ENCODE data around the gene DPP6. TPM values are rescaled to one million over a fixed set of nuclear protein-coding genes. Genes with fewer than 3 reads are reported as not detected.

The DPP6 gene
- total RNA-seq, 1 donor from 2014 or later, result not detected

- peaks cover 3% of the 10 kb centered on the region for H3K4me1 Mint-ChIP-seq
- CTCF ChIA-PET, result interaction anchor here (0.8 to 3.6 kb wide), 9 partner anchors 9 to 686 kb away, joined by 3 to 25 read pairs (median 6); no protein-coding TSS in a partner anchor
- peaks cover 6% of the 10 kb centered on the region for H3K9me3 Mint-ChIP-seq
- no peak for ATAC-seq (ENCODE audit: low read depth)
- H3K27ac Mint-ChIP-seq, result no peak overlapping the region
- no peaks in the 10 kb centered on the region for H3K36me3 Mint-ChIP-seq (ENCODE audit: low read depth)
- peaks cover 27% of the 10 kb centered on the region for H3K27me3 Mint-ChIP-seq
- no peak overlapping the region for H3K4me3 Mint-ChIP-seq
- no peak for DNase-seq
- TF ChIP-seq CTCF (IDR thresholded peaks at IDR 0.05), result no peak
- POLR2A ChIA-PET, result interaction anchor here (0.6 to 0.7 kb wide), 3 partner anchors 15 to 1993 kb away, joined by 3 to 7 read pairs (median 3); no protein-coding TSS in a partner anchor
- intact Hi-C loops (cut with micrococcal nuclease), result loop anchor here (1.0 to 5.0 kb wide), 6 partner anchors 39 to 855 kb away; no protein-coding TSS in a partner anchor
These were observed 860.9 kb downstream of the DPP6 start for GRCh38 chr7:154912871-154913637.

- intact Hi-C loops (cut with micrococcal nuclease), result loop anchor here (1.0 to 5.0 kb wide), 6 partner anchors 39 to 855 kb away; no protein-coding TSS in a partner anchor
- TF ChIP-seq CTCF (IDR thresholded peaks at IDR 0.05), result peak; percentile 26
- H3K27ac Mint-ChIP-seq, result no peak overlapping the region
- ChIA-PET POLR2A (interaction anchor here (0.7 to 1.2 kb wide), 2 partner anchors 14 kb away, joined by 3 to 4 read pairs; no protein-coding TSS in a partner anchor), CTCF (interaction anchor here (0.8 to 3.6 kb wide), 10 partner anchors 8 to 685 kb away, joined by 3 to 25 read pairs (median 4); no protein-coding TSS in a partner anchor)
- DNase-seq (peak; percentile 86), ATAC-seq (ENCODE audit: low read depth) (peak; percentile 94)
- peaks cover 3% of the 10 kb centered on the region for H3K4me1 Mint-ChIP-seq
- H3K4me3 Mint-ChIP-seq, result peak overlapping the region; percentile 84
- no peaks in the 10 kb centered on the region for H3K36me3 Mint-ChIP-seq (ENCODE audit: low read depth)
- peaks cover 25% of the 10 kb centered on the region for H3K27me3 Mint-ChIP-seq
- H3K9me3 Mint-ChIP-seq, result peaks cover 6% of the 10 kb centered on the region
These were observed 861.6 kb downstream of the DPP6 start for GRCh38 chr7:154913638-154914307.

GRCh38 chr7:154914308-154914995 is 862.3 kb downstream of the DPP6 start:
- Mint-ChIP-seq H3K36me3 (ENCODE audit: low read depth) (no peaks in the 10 kb centered on the region), H3K4me1 (peaks cover 3% of the 10 kb centered on the region), H3K27ac (no peak overlapping the region), H3K9me3 (peaks cover 6% of the 10 kb centered on the region), H3K27me3 (peaks cover 25% of the 10 kb centered on the region), H3K4me3 (no peak overlapping the region)
- ChIA-PET POLR2A (interaction anchor here (1.2 kb wide), 1 partner anchor 13 kb away, joined by 4 read pairs; no protein-coding TSS in a partner anchor), CTCF (interaction anchor here (0.8 to 3.6 kb wide), 8 partner anchors 7 to 684 kb away, joined by 3 to 25 read pairs (median 6); no protein-coding TSS in a partner anchor)
- intact Hi-C loops (cut with micrococcal nuclease), result loop anchor here (5.0 kb wide), 3 partner anchors 38 to 683 kb away; no protein-coding TSS in a partner anchor
- DNase-seq (no peak), ATAC-seq (ENCODE audit: low read depth) (no peak)
- no peak for TF ChIP-seq CTCF (IDR thresholded peaks at IDR 0.05)

DNA sequence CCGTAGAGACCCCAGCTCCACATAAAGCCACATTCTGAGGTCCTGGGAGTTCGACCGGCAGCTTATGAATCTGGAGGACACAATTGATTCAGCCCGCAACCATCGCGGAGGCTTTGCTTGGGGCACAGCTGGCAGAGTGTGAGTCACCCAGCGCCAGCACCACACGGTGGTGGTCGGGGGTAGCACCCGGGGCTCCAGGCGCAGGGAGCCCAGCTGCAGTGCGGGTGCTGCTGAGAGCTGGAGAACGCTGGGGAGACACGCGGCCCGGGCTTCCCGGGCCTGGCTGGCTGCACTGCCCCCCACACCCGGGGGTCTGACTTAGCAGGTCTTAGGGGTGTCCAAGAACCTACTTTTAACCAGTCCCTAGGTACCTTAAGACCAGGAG is 862.8 kb downstream of the DPP6 start:
- DNase-seq, result no peak
- no peak for TF ChIP-seq CTCF (IDR thresholded peaks at IDR 0.05)
- POLR2A ChIA-PET, result interaction anchor here (1.2 kb wide), 1 partner anchor 13 kb away, joined by 4 read pairs; no protein-coding TSS in a partner anchor

More for the DNA sequence above, 862.8 kb downstream of the DPP6 start:
- Mint-ChIP-seq H3K9me3 (peaks cover 6% of the 10 kb centered on the region), H3K4me1 (peaks cover 3% of the 10 kb centered on the region), H3K27me3 (peaks cover 25% of the 10 kb centered on the region), H3K4me3 (no peak overlapping the region), H3K27ac (no peak overlapping the region), H3K36me3 (ENCODE audit: low read depth) (no peaks in the 10 kb centered on the region)
- intact Hi-C loops (cut with micrococcal nuclease), result loop anchor here (5.0 kb wide), 3 partner anchors 37 to 682 kb away; no protein-coding TSS in a partner anchor
- CTCF ChIA-PET, result interaction anchor here (1.5 to 3.6 kb wide), 4 partner anchors 12 to 684 kb away, joined by 7 to 25 read pairs (median 12); no protein-coding TSS in a partner anchor
- no peak for ATAC-seq (ENCODE audit: low read depth)

Measured in activated B cell treated with CpG ODN at 0.5 μM for 24 hours (primary cell).